C4-2B (cell line): ENCODE results near the gene PYCR2.

Experiments
- ZFX ChIP-seq: fragments of 450-650 bp; IDR thresholded peaks from 2 replicates; pipeline ENCODE4 v1.6.1; 2017
- TF ChIP-seq, protein P1 (sequence below): fragments of 450-650 bp; conservative IDR thresholded peaks from 2 replicates; pipeline ENCODE4 v1.5.1; 2017; ENCODE audit warnings: mild to moderate bottlenecking

DNA sequence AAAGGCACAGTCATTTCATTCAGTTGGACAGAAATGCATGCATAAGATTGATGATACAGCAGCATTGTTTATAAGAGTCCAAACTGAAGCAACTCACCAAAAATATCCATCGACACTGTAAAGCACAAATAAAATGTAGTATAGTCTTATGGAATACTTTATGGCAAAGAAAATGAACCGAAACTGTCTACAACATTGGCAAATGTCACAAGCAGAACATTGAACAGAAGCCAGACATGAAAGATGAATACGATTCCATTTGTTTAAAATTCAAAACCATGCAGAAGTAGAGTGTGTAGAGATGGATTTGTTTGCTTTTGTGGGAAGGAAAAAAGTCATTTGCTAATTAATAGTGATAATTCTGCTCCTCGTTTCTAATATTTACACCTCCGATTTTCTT is 27.6 kb downstream of the PYCR2 start:
- TF ChIP-seq, protein P1, sequence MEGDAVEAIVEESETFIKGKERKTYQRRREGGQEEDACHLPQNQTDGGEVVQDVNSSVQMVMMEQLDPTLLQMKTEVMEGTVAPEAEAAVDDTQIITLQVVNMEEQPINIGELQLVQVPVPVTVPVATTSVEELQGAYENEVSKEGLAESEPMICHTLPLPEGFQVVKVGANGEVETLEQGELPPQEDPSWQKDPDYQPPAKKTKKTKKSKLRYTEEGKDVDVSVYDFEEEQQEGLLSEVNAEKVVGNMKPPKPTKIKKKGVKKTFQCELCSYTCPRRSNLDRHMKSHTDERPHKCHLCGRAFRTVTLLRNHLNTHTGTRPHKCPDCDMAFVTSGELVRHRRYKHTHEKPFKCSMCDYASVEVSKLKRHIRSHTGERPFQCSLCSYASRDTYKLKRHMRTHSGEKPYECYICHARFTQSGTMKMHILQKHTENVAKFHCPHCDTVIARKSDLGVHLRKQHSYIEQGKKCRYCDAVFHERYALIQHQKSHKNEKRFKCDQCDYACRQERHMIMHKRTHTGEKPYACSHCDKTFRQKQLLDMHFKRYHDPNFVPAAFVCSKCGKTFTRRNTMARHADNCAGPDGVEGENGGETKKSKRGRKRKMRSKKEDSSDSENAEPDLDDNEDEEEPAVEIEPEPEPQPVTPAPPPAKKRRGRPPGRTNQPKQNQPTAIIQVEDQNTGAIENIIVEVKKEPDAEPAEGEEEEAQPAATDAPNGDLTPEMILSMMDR, result no peak
- TF ChIP-seq ZFX, result no peak
